Measurements from ENCODE around the gene LHX4. TPM values are rescaled to one million over a fixed set of nuclear protein-coding genes. Genes with fewer than 3 reads are reported as not detected.
A peak's percentile ranks its signal among the peaks of the same experiment; 100 is the strongest.

The LHX4 gene
- total RNA-seq, 2 donors from 2014 or later, result 0.58 to 1.7 TPM

DNA sequence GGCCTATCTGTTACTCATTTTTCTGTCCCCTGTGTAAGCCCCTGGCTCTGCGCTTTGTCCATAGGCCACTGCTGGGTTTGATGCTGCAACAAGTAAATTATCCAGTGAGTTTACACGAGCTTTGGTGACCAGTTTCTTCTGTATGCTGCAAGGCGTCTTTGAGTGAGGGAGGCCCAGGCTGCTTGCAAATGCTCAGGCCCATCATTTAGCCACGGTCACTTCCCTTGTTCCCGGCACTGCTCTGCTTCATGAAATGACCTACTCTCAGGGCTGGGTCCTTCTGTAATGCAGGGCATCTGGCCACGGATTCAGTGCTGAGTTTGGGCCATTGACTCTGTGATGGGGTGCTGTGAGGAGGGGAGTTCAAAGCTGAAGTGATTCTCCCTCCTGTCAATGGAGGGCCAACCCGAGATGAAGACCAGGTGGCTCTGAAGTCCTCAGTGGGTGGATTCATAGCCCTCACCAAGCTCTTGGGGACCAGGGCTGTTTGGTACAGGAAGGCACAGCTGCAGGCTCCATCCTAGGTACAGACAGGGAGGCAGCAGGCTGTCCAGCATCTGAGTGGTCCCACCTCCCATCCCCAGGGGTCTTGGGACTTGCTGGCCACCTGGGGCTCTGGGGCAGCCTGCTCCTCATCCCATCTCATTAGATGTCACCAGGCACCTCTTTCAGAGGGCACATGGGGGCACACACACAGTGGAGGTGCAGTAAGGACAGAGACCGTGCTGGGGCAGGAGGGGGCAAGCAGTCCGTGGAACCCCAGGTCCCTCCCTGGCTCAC, 21.7 kb downstream of the LHX4 start:
- DNase-seq (no peak), ATAC-seq (no peak)
- intact Hi-C loops (cut with DNase I, micrococcal nuclease), result loop anchor here in 1 of 2 donors (2.0 to 5.0 kb wide), 2 partner anchors 165 to 226 kb away; no protein-coding TSS in a partner anchor

DNA sequence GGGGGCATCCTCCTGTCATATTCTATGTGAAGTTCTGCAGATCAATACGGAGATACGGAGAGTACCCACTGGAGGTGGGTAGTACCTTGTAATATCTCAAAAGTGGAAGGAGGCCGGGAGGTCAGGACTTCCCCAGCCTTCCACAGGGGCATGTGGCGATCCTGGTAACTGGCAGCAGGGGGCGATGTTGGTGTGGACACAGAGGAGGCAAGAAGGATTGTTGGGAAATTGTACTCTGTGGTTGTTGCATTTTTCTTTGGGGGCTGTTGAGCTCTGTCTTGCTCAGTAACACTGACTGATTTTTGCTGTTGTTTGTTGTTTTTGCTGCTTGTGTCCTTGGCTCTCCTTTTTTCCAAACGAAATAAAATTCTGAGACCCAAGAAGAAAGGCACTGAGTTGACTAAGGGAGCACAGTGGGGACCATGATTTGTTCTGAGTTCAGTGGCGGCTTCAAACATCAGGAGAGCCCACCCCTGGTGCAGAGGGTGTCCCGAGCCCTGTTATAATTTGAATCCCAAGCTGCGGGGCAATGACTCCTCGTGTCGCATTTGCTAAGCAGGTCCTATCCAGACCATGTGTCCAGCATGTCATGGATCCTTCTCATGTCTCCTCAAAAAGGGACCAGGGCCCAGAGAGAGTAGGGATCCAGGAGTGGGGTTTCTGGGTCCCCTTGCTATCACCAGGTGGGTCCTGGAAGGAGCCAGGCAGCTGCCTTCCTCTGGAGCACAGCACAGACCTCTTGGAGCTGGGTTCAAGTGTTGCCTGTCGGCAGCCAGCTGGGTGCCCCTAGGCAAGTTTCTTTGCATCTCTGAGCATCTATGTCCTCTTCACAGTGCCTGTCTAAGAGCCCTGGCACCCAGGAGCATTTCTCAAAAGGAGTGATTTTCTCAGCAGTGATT, 22.8 kb downstream of the LHX4 start:
- peak; percentile 65 to 85 for DNase-seq
- intact Hi-C loops (cut with DNase I, micrococcal nuclease), result loop anchor here in 1 of 2 donors (2.0 to 5.0 kb wide), 2 partner anchors 164 to 224 kb away; no protein-coding TSS in a partner anchor
- ATAC-seq, result peak; percentile 84

DNA sequence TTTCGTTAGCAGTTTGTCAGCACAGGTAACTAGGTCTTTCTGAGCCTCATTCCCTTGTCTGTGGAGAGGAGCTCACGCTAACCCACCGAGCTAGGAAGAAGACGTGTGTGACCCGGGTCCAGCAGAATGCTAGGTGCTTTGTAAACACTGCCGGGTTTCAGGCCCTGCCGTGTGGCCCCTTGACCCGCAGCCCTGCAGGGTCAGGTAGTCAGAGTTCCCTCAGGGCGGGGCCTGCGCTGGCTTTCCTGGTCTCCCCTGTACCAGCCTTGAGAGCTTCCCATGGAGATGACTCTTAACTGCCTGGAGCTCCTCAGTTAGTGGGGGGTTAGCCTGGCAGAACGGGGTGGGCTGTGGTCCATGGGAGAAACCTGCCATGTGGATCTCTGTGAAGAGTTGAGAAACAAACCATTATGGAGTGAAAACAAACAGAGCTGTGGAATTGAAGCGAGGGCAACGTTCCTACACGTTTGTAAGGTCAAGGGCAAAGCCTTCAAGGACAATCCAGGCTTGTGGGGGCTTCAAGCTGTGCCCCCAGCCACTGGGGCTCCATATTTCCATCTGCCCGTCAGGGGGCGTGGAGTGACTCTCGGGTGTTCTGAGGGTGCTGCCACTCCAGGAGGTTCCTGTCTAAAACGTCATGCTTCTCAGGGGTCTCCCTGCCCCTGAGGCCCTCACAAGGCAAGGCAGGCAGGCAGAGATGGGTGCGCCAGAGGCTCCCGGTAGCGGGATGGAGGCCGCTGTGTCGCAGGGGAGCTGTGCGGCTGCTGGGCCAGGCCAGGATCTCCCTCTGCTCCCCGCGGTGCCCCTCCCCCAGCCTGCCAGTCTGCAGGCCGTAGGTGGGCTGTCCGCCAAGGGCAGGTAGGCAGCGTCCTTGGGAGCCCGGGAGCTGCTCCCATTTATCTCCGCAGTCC, 23.8 kb downstream of the LHX4 start:
- intact Hi-C loops (cut with DNase I, micrococcal nuclease), result loop anchor here in 1 of 2 donors (2.0 to 5.0 kb wide), 2 partner anchors 163 to 223 kb away; no protein-coding TSS in a partner anchor
- DNase-seq (no peak), ATAC-seq (no peak)

DNA sequence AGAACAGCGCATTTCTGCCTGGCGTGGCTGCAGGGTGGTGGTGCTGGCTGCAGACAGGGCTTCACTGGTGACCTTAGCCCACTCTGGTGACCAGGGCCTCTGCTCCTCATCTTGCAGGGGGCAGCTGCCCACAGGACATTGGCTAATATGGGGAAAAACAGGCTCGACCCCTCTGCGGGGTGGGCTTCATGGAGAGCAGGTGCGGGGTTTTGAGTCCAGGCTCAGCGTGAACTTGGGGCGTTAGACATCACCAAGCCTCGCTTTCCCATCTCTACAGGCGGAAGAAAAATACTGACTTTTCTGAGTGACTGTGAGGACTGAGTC, 24.4 kb downstream of the LHX4 start:
- intact Hi-C loops (cut with DNase I, micrococcal nuclease), result loop anchor here in 1 of 2 donors (5.0 kb wide), 1 partner anchor 223 kb away; no protein-coding TSS in a partner anchor
- no peak for DNase-seq
- no peak for ATAC-seq

DNA sequence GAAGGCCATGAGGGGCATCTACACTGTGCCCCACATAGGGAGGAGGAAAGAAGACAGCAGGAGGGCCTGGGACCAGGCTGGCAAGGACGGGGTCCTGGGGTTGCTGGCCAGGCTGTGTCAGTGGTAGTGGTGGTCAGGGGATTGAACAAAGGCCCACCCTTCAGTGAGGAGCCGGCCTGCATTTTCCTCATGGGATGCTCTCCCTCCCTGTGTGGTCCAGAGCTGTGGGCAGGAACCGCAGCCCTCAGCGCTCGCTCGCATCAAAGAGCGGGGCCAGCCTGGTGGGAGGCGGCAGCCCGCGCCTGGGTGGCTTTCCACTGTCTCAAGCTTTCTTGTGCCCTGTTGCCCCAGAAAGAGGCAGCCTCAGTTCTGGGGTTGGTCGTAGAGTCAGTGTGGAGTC, 24.8 kb downstream of the LHX4 start:
- intact Hi-C loops (cut with DNase I, micrococcal nuclease), result loop anchor here in 1 of 2 donors (5.0 kb wide), 1 partner anchor 222 kb away; no protein-coding TSS in a partner anchor
- ATAC-seq, result no peak
- DNase-seq, result no peak

DNA sequence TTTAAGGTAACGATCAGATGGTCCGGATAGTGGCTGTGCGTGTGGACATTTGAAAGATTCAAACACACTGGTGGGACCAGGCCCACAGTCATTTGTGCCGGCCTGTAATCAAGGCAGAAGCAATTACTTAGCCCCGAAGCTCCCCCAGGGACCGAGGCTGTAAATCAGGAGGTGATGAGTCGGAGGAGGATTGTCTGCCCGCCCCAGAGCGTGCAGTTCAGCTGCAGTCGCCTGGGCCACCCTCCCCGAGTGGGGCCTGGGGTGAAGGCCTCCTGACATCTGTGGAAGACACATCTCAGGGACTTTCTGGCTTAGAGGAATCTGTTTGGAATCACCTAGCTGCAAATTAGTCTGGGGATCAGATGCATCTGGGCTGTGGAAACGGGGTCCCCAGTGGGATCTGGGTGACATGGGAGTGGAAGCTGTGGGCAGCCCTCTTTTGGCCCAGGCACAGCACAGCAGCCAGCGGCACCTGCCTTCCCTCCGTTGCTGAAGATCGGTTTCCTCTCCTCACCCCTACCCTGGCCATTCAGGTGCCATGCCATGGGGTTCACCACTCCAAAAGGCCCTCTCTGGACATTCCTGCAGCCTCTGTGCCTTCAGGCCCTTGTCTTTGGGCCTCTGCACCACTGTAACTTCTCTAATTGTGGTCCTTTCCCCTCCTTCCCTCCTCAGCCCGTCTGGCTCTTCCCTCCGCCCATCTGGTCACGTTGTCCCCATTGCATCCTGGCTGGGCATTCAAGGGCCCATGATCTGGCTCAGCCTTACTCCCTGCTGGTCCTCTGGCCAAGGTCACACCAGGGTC, 25.7 kb downstream of the LHX4 start:
- ATAC-seq, result no peak
- intact Hi-C loops (cut with DNase I, micrococcal nuclease), result no loop called here

DNA sequence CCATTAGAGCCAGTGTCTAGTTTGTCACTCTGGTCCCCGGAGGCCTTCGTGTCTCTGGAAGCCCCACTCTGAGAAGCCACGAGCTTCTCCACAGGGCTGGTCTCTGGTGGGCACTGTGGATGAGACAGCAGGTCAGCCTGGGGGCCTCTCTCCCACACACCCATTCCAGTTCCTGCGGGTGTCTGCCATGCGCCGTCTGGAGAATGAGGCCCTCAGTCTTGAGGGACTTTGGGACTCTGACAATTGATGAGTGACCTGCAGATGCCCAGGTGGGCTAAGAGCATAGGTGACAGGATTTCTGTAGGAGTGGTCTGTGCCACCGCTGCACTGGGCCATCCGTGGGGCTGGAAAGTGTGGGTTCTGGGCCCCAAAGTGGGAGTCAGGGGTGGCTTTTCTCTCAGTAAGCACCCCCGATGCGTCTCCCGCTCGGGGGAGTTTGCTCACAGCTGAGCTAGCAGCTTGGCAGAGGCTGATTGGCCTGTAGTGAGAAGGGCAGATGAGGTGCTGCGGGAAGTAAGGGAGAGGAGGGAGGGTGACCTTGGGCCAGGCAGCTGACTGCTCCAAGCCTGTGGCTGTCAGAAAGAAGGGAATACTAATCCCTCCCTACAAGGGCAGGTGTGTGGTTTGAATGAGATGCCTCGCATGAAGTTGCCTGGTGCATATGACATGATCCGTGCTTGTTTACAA, 26.4 kb downstream of the LHX4 start:
- DNase-seq (no peak), ATAC-seq (no peak)
- intact Hi-C loops (cut with DNase I, micrococcal nuclease), result no loop called here

More for the DNA sequence above, 25.7 kb downstream of the LHX4 start:
- no peak for DNase-seq

DNA sequence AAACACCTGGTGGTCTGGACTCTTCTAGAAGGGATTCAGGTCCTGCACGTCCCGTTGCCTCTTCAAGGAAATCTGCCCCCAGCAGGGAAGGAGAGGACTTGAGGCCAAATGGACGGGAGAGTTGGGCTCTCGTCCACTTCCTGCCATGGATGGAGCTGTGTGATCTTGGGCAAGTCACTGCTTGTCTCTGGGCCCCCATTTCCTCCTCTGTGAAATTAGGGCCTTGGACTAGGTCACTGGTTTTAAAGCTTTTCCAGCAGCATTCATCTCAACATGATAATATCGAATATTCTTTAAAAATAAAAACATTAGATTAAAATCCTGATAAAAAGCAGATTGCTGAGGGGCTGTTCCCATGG, 26.9 kb downstream of the LHX4 start:
- DNase-seq (no peak), ATAC-seq (no peak)
- intact Hi-C loops (cut with DNase I, micrococcal nuclease), result no loop called here

DNA sequence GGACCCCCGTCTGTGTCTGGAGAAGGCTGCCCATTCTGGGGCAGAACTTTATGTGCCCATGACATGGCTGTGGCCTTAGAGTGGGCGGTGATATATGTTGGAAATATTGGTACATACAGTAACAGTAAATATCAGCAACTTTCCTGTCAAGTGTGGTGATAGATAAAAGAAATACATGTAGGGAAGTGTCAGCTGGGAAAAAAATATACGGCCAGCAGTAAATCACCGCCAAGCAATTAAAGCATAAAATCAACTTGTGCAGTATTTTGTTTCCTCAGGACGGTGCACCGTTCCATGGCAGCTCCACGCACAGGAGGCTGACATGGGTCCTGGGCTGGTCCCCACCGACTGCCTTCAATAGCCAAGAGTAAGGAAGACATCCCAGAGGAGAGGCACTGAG, 27.4 kb downstream of the LHX4 start:
- ATAC-seq, result peak; percentile 44
- DNase-seq, result no peak
- intact Hi-C loops (cut with DNase I, micrococcal nuclease), result no loop called here

DNA sequence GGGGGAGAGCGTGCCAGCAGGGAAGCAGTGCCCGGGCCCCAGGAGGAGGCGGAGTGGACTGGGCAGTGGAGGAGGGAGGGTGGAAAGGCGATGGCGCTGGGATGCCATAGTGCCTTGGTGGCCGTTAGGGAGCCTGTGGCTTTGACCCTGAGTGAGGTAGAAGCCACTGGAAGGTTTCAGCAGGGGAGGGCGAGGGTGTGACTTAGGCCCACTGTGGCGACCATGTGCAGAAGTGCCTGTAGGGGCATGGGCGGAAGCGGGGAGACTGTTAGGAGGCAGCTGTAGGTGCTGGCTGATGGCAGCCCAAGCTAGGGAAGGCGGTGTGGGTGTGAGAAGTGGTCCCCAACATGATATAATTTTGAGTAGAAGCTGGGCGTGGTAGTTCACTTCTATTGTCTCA, 28.2 kb downstream of the LHX4 start:
- ATAC-seq (no peak), DNase-seq (no peak)
- intact Hi-C loops (cut with DNase I, micrococcal nuclease), result no loop called here

DNA sequence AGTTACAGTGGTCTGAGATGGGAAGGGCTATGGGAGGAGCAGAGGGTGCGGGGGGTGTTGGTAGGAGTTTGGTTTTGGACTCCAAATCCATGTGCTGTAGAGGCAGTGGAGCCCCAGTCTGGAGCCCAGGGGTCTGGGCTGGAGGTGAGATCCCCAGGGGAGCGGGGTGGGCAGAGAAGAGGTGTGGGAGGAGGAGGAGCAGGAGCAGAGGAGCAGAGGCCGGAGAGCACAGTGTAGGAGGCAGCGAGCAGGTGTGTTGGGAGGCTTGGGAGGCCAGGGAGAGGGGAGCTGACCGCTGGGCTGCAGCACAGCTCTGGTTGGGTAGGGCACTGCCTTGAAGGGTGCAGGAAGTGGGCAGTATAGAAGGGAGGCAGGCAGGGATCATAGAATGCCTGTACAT, 28.9 kb downstream of the LHX4 start:
- DNase-seq (no peak), ATAC-seq (peak; percentile 16)
- intact Hi-C loops (cut with DNase I, micrococcal nuclease), result no loop called here

DNA sequence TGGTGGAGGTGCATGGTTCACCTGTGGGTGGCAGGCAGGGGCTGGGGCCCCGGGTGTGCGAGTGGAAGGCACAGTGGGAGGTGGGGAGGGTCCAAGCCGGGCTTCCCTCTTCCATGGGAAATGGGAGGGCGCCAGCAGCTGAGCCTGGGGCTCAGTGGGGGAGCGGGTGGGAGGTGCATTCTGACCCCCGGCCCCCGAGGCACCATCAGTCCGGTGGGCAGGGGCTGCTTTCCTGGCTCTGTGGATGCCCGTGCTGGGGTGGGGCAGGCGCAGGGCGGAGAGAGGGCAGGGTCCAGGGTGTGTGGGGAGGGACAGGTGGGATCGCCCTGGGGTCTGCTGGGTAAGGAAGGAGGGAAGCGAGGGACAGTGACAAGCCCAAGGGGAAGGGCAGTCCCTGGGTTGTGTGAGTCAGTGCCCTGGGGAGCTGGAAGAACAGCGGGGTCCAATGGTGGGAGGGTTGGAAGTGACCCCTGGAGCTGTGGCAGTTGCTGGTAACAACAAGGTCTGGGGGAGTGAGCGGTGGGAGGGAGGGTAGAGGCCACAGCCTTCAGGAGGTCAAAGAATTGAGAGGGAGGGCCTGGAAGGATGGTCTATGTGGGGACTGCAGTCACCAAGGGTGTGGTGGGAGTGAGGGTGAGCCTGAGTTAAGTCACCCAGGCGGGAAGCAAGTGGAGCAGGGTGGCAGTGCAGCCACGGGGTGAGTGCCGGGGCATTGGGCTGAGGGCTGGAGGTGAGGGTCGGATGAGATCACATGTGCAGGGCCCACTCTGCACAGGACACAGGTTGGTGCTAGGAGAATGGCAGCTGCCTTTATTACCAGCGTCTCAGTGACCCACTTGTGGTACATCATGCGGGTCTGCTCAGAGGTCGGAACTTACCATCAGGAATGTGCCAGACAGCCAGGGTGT, 29.6 kb downstream of the LHX4 start:
- ATAC-seq, result peak; percentile 28
- intact Hi-C loops (cut with DNase I, micrococcal nuclease), result no loop called here
- no peak for DNase-seq

DNA sequence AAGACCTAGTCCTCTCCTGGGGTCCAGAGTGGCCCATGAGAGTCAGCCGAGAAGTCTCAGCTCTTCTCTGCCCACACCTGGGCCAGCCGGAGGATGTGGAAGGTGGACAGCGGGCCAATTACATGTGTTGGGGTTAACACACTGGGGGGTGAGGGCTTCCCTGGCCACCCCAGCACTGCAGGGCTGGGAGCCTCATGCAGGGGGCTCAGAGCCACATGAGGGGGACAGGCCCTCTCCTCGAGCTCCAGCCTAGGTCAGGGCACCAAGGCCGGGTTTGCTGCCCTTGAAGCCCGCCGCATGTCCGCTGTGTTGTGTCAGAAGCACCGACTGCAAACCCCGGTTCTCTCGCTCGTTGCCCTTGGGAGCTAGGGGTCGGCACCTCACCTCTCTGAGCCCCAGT, 30.5 kb downstream of the LHX4 start:
- intact Hi-C loops (cut with DNase I, micrococcal nuclease), result no loop called here
- ATAC-seq (no peak), DNase-seq (no peak)

DNA sequence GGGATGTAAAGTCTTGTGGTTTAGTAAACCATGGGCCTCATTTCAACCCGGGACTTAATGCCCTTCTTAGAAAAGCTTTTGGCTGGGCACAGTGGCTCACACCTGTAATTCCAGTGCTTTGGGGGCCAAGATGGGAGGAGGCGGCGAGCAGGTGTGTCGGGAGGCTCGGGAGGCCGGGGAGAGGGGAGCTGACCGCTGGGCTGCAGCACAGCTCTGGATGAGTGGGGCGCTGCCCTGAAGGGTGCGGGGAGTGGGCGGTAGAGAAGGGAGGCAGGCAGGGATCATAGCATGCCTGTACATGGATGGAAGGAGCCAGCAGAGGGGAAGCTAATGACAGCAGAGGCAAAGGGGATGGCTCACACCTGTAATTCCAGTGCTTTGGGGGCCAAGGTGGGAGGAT, 31.0 kb downstream of the LHX4 start:
- intact Hi-C loops (cut with DNase I, micrococcal nuclease), result no loop called here
- ATAC-seq, result no peak
- DNase-seq, result no peak

DNA sequence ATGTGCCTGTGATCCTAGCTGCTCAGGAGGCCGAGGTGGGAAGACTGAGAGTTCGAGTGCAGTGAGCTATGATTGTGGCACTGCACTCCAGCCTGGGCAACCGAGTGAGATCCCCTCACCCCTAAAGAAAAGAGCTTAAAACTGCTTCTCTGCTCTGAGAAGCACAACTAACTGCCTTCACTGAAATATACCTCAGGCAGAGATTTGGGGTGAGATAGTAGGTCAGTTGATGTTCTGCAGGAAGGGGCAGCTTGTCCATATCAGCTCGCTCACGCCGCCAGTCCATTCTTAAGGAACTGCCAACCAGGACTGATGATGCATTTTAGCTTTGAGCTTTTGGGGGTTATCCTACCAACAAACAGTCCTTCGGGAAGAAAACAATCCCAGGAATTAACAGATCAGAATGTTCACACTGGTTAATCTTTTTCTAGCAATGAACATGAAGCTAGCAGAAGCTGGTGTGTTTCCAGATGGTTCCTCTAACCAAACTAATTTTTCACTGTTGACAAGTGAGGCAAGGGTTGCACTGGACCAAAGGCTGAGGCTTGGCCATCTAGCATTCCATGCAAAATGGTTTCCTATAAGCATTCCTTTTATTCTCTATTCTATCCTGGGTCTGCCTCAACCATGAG, 31.6 kb downstream of the LHX4 start:
- intact Hi-C loops (cut with DNase I, micrococcal nuclease), result no loop called here
- ATAC-seq (no peak), DNase-seq (no peak)

Data from left colon (tissue), 2 donors.